SK-N-SH (cell line): Measurements from ENCODE around the gene ATP8B3. TPM values are rescaled to one million over a fixed set of nuclear protein-coding genes. Genes with fewer than 3 reads are reported as not detected.

Experiments
- CTCF ChIA-PET: fragments of 300-600, 350-600 bp; formaldehyde crosslinking; extraction: SDS; loops from one replicate; lab custom pipeline; 2021; lab: Yijun Ruan, JAX
- POLR2A ChIA-PET: fragments of 350-600 bp; sonication (Branson Sonifier 250); formaldehyde crosslinking; extraction: SDS; loops from one replicate; lab custom pipeline; 2020; ENCODE audit warnings: antibody characterized with exemption, inconsistent platforms; lab: Yijun Ruan, JAX
- DNase-seq: peaks from one replicate; pipeline ENCODE4 v3.0.0; 2012
- H2AFZ ChIP-seq: fragments of 200-600 bp; sonication (generic); 2 replicates; pipeline ENCODE4 v1.8.1; 2016; ENCODE audit warnings: antibody characterized with exemption, mild to moderate bottlenecking, low read depth
- H3F3A ChIP-seq: fragments of 200-600 bp; sonication (generic); replicated peaks from 2 replicates; pipeline ENCODE3; 2016; ENCODE audit warnings: antibody characterized with exemption, mild to moderate bottlenecking; ENCODE audit not compliant: insufficient read depth
- H3K27ac ChIP-seq, 2 experiments: fragments of 200-500 bp in 1 of 2; fragments of 200-600 bp in 1 of 2; sonication (Bioruptor generic) in 1 of 2; sonication (generic), shearing (Covaris generic) in 1 of 2; 2 replicates each; pipeline versions ENCODE4 v1.5.1 to v1.6.1; 2014 to 2016; ENCODE audit warnings: low read depth in 2 of 2, inconsistent platforms in 1 of 2, low read length in 1 of 2, mild to moderate bottlenecking in 1 of 2, mixed read lengths in 1 of 2
- H3K27me3 ChIP-seq: fragments of 200-600 bp; sonication (generic), shearing (Covaris generic); 2 replicates; pipeline ENCODE4 v1.6.1; 2016; ENCODE audit warnings: mixed run types; ENCODE audit not compliant: insufficient read depth
- H3K36me3 ChIP-seq, 2 experiments: fragments of 200-500 bp in 1 of 2; fragments of 200-600 bp in 1 of 2; sonication (Bioruptor generic) in 1 of 2; sonication (generic) in 1 of 2; replicated peaks in 1 of 2; 2 replicates each; pipeline versions ENCODE3 to v1.5.1; 2014 to 2016; ENCODE audit warnings: low read length in 1 of 2, mild to moderate bottlenecking in 1 of 2; ENCODE audit not compliant: insufficient read depth in 2 of 2, control insufficient read depth in 1 of 2
- H3K4me1 ChIP-seq, 2 experiments: fragments of 200-500 bp in 1 of 2; fragments of 200-600 bp in 1 of 2; sonication (Bioruptor generic) in 1 of 2; sonication (generic), shearing (Covaris generic) in 1 of 2; 2 replicates each; pipeline versions ENCODE4 v1.5.1 to v1.6.1; 2014 to 2016; ENCODE audit warnings: low read depth in 1 of 2, low read length in 1 of 2, mixed run types in 1 of 2; ENCODE audit not compliant: insufficient read depth in 2 of 2, control insufficient read depth in 1 of 2
- H3K4me2 ChIP-seq: fragments of 200-600 bp; sonication (generic), shearing (Covaris generic); 2 replicates; pipeline ENCODE4 v1.6.1; 2017; ENCODE audit warnings: mixed run types
- H3K4me3 ChIP-seq, 2 experiments: fragments of 200-500 bp in 1 of 2; fragments of 200-600 bp in 1 of 2; sonication (Bioruptor generic) in 1 of 2; sonication (generic), shearing (Covaris generic) in 1 of 2; 2 replicates each; pipeline versions ENCODE4 v1.5.1 to v1.8.1; 2014 to 2016; ENCODE audit warnings: low read depth in 2 of 2, inconsistent platforms in 1 of 2, low read length in 1 of 2, mild to moderate bottlenecking in 1 of 2, mixed read lengths in 1 of 2, moderate library complexity in 1 of 2
- H3K79me2 ChIP-seq: fragments of 200-600 bp; sonication (generic); 2 replicates; pipeline ENCODE4 v1.8.1; 2017; ENCODE audit warnings: mild to moderate bottlenecking; ENCODE audit not compliant: insufficient read depth
- H3K9ac ChIP-seq: fragments of 200-600 bp; sonication (generic); 2 replicates; pipeline ENCODE4 v1.6.1; 2017; ENCODE audit warnings: mixed run types
- H3K9me2 ChIP-seq: fragments of 200-600 bp; sonication (generic); 2 replicates; pipeline ENCODE4 v1.6.1; 2017; ENCODE audit warnings: mixed run types
- H3K9me3 ChIP-seq: fragments of 200-600 bp; sonication (generic); 2 replicates; pipeline ENCODE4 v1.6.1; 2017; ENCODE audit warnings: mixed run types, mild to moderate bottlenecking, moderate library complexity
- H4K20me1 ChIP-seq: fragments of 200-600 bp; sonication (generic); 2 replicates; pipeline ENCODE4 v1.6.1; 2017; ENCODE audit warnings: mild to moderate bottlenecking, mixed run types; ENCODE audit not compliant: insufficient read depth
- CTCF ChIP-seq: fragments of 200-600 bp; sonication (generic); IDR thresholded peaks from 2 replicates; pipeline ENCODE4 v1.6.1; 2017; ENCODE audit warnings: antibody characterized with exemption, mild to moderate bottlenecking, moderate library complexity
- EZH2phosphoT487 ChIP-seq: fragments of 200-600 bp; sonication (generic); IDR thresholded peaks from 2 replicates; pipeline ENCODE4 v1.6.1; 2017; ENCODE audit warnings: low read depth, mixed run types, mild to moderate bottlenecking, antibody characterized with exemption, moderate library complexity, borderline replicate concordance
- GATA2 ChIP-seq: sonication (generic); formaldehyde crosslinking; IDR thresholded peaks from 2 replicates; pipeline ENCODE4 v1.5.0; 2020; ENCODE audit warnings: mild to moderate bottlenecking, missing genetic modification reagents
- MAX ChIP-seq: IDR thresholded peaks from 2 replicates; pipeline ENCODE4 v1.4.0; 2012; ENCODE audit warnings: low read depth
- PBX3 ChIP-seq: IDR thresholded peaks from 2 replicates; pipeline ENCODE4; 2012
- RAD21 ChIP-seq: IDR thresholded peaks from 2 replicates; pipeline ENCODE4 v1.6.1; 2012; ENCODE audit warnings: mild to moderate bottlenecking, low read length
- TCF12 ChIP-seq: IDR thresholded peaks from 2 replicates; pipeline ENCODE4 v1.4.0; 2012
- USF2 ChIP-seq: fragments of 150-350 bp; IDR thresholded peaks from 2 replicates; pipeline ENCODE4 v1.6.1; 2017; ENCODE audit warnings: antibody characterized with exemption, low read length, low read depth, borderline replicate concordance
- WGBS: methylation state at CpG from one replicate; pipeline ENCODE4 v1.1.6; 2017; ENCODE audit warnings: low lambda C conversion rate; 5-methylcytosine and 5-hydroxymethylcytosine counted together
- polyA plus RNA-seq, 3 experiments: library from polyadenylated mRNA; depleted of rRNA; stranded (reverse); fragments of >200 nt; gene quantifications; 2 replicates each; pipeline ENCODE4 v1.2.3, GENCODE V29; 2012

Gene ATP8B3
- polyA plus RNA-seq, 1 of the 3 experiments (the other 2 are of a cell fraction), result 8.0 TPM

GRCh38 chr19:1807030-1807694 is 4.9 kb downstream of the ATP8B3 start:
- no peaks in the 10 kb centered on the region for H3K9me3 ChIP-seq
- H3K79me2 ChIP-seq, result no peaks in the 10 kb centered on the region
- H3K4me3 ChIP-seq, result no peak overlapping the region
- no peak for DNase-seq
- ChIA-PET POLR2A (no interaction called here), CTCF (interaction anchor here (0.9 to 3.4 kb wide), 5 partner anchors 11 to 61 kb away, joined by 3 to 14 read pairs (median 6); no protein-coding TSS in a partner anchor)
- H3K4me1 ChIP-seq, result peaks cover 0 to 6% of the 10 kb centered on the region in 2 experiments; a peak in 1 of 4 replicates
- no peaks in the 10 kb centered on the region for H3K36me3 ChIP-seq
- no peak for TF ChIP-seq USF2
- TF ChIP-seq CTCF, result no peak
- H3K27me3 ChIP-seq, result no peaks in the 10 kb centered on the region
- no peaks in the 10 kb centered on the region for H3F3A ChIP-seq
- WGBS, result 66% methylated on average over 16 of the region's 28 CpGs
- no peak overlapping the region for H2AFZ ChIP-seq
- H4K20me1 ChIP-seq, result no peaks in the 10 kb centered on the region
- H3K27ac ChIP-seq, result no peak overlapping the region
- no peaks in the 10 kb centered on the region for H3K9me2 ChIP-seq
- H3K9ac ChIP-seq, result no peak overlapping the region
- no peak overlapping the region for H3K4me2 ChIP-seq

- Histone ChIP-seq H3K36me3 (no peaks in the 10 kb centered on the region), H3K79me2 (no peaks in the 10 kb centered on the region), H3K27me3 (no peaks in the 10 kb centered on the region), H3K9me2 (no peaks in the 10 kb centered on the region), H3K4me3 (no peak overlapping the region), H3K9me3 (no peaks in the 10 kb centered on the region), H3K4me1 (peaks cover 0 to 1% of the 10 kb centered on the region in 2 experiments; a peak in 1 of 4 replicates), H3K4me2 (no peak overlapping the region), H4K20me1 (no peaks in the 10 kb centered on the region), H3F3A (no peaks in the 10 kb centered on the region), H2AFZ (no peak overlapping the region), H3K27ac (no peak overlapping the region), H3K9ac (no peak overlapping the region)
- ChIA-PET CTCF (interaction anchor here (1.6 to 3.4 kb wide), 3 partner anchors 10 to 20 kb away, joined by 6 to 14 read pairs (median 8); no protein-coding TSS in a partner anchor), POLR2A (no interaction called here)
- DNase-seq, result no peak
- TF ChIP-seq GATA2 (CRISPR knock-in tag) (no peak), TCF12 (no peak), PBX3 (no peak), RAD21 (no peak), EZH2phosphoT487 (no peak), MAX (no peak)
- 87% methylated on average over 21 of the region's 45 CpGs for WGBS
Measured at GRCh38 chr19:1806184-1807029, 5.7 kb downstream of the ATP8B3 start.
